Upper lobe of left lung (tissue), 4 donors: ENCODE results near the gene PLCB2.

Source experiments
- EP300 ChIP-seq, 4 donors: sonication (generic); formaldehyde crosslinking; IDR thresholded peaks; one replicate each; pipeline ENCODE4 v1.5.1; 2017; ENCODE audit warnings: antibody characterized with exemption in 4 of 4, control low read depth in 2 of 4
- POLR2A ChIP-seq, 4 donors: fragments of 450-650 bp; IDR thresholded peaks; one replicate each; pipeline ENCODE4 v1.5.1; 2016 to 2017; ENCODE audit warnings: antibody characterized with exemption in 4 of 4, mild to moderate bottlenecking in 2 of 4
- POLR2AphosphoS5 ChIP-seq, 2 donors: sonication (generic); formaldehyde crosslinking; IDR thresholded peaks; one replicate each; pipeline ENCODE4 v1.5.1; 2017; ENCODE audit warnings: antibody characterized with exemption in 2 of 2
- TF ChIP-seq, protein P1 (sequence below), 6 experiments: fragments of 450-650 bp in 4 of 6; fragments of 200-600 bp in 2 of 6; sonication (generic) in 2 of 6; IDR thresholded peaks; one replicate each; pipeline ENCODE4 v1.5.1; 2016 to 2019; ENCODE audit warnings: antibody characterized with exemption in 6 of 6

DNA sequence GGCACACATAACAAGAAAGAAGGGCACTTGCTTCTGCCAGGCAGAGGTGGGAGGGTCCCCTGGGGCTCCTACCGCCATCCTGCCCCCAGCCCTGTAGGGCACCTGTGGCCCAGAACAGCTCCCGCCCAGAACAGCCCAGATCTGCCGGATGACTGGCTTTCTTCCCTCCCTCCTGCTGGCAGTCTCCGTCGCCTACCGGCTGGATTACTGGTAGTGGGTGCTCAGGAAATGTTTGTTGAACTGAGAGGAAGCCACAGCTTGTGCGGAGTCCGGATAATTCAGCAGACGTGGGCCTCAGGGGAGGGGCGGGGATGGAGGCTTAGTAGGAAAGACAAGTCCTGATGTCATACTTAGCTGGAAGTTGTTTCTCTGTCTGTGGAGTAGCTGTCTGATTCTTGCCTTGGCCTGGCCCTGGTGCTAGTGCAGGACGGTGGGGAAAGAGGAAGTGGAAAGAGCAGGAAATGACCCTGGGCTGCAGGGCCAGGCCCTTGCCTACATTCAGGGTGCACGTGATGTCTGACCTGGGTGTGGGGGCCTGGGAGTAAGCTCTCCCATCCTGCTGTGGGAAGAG is 26.3 kb upstream of the PLCB2 start:
- TF ChIP-seq, protein P1, sequence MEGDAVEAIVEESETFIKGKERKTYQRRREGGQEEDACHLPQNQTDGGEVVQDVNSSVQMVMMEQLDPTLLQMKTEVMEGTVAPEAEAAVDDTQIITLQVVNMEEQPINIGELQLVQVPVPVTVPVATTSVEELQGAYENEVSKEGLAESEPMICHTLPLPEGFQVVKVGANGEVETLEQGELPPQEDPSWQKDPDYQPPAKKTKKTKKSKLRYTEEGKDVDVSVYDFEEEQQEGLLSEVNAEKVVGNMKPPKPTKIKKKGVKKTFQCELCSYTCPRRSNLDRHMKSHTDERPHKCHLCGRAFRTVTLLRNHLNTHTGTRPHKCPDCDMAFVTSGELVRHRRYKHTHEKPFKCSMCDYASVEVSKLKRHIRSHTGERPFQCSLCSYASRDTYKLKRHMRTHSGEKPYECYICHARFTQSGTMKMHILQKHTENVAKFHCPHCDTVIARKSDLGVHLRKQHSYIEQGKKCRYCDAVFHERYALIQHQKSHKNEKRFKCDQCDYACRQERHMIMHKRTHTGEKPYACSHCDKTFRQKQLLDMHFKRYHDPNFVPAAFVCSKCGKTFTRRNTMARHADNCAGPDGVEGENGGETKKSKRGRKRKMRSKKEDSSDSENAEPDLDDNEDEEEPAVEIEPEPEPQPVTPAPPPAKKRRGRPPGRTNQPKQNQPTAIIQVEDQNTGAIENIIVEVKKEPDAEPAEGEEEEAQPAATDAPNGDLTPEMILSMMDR (IDR thresholded peaks at IDR 0.05): peak in 2 of 6 experiments; percentile 20 to 37
- TF ChIP-seq EP300 (IDR thresholded peaks at IDR 0.05) (no peak), POLR2A (IDR thresholded peaks at IDR 0.05) (peak in 1 of 4 donors; percentile 70), POLR2AphosphoS5 (IDR thresholded peaks at IDR 0.05) (peak; percentile 62 to 82)
